HG02571 (cell line): ENCODE results near the gene IFT22.
A peak's percentile ranks its signal among the peaks of the same experiment; 100 is the strongest.
"Not testable (repeated sequence)": the region's sequence is repeated elsewhere in the genome, so short reads cannot be mapped to it uniquely, and the experiment has no call there.

ENCODE experiments used
- ATAC-seq: cut with Tn5 transposase; IDR thresholded peaks from one replicate; pipeline ENCODE4 v1.9.1; 2021; ENCODE audit warnings: mild to moderate bottlenecking, moderate library complexity; ENCODE audit not compliant: unreplicated experiment

The IFT22 gene

DNA sequence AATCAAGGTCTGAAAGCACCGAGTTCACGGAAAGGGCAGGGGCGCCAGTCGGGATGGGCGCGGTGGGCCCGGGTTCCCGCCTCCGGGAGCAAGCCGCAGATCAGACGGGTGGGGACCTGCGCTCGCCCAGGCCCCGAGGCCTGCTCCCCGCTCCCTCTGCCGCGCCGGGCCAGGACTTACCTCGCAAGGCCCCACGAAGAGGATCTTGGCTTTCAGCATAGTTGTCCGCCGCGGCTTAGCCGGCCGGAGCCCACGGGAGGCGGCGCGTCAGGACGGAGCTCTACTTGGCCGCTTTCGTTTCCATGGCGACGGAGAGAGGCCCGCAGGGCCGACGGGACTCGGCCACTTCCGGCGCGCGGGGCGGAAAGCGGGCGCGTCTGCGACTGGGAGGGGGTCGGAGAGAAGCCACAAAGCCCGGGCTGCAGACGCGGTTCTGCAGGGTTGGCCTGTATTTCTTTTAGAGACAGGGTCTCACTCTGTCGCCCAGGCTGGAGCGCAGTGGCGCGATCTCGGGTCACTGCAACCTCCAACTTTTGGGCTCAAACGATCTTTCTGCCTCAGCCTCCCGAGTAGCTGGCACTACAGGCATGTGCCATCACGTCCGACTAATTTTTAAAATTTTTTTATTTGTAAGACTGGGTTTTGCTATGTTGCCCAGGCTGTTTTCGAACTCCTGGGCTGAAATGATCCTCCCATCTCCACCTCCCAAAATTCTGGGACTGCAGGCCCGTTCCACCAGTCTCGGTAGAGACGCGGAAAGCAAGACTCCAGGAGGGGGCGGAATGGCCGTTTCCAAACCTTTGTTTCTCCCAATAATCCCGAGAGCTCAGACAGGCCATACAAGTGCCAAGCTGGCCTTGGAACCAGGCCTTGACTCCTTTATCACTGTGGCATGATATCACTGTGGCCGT lies at the start of gene IFT22:
Gene IFT22 (minus strand): TSS at position 322 of the 911 bp plus-strand sequence. CDS start 103 bp downstream, at position 219.
- peak; percentile 93 for ATAC-seq

DNA sequence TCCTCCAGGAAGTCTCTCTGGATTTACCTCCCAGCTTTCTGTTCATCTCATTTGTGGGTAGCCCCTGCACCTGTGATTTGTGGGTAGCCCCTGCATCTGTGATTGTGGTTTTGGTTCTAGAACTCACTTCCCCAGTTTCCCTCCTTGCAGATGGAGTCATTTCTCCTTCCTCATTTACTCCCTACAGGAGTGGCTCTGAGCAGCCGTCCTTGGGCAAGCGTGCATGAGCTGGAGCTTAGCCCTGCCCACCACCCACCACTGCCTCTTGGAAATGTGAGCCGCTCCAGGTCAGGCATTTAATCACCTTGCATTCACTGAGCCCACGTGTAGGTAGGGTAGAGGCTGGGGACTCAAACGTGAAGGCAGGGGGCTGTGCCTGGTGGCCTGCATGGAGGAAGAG lies 49.2 kb upstream of the IFT22 start:
- ATAC-seq, result no peak

DNA sequence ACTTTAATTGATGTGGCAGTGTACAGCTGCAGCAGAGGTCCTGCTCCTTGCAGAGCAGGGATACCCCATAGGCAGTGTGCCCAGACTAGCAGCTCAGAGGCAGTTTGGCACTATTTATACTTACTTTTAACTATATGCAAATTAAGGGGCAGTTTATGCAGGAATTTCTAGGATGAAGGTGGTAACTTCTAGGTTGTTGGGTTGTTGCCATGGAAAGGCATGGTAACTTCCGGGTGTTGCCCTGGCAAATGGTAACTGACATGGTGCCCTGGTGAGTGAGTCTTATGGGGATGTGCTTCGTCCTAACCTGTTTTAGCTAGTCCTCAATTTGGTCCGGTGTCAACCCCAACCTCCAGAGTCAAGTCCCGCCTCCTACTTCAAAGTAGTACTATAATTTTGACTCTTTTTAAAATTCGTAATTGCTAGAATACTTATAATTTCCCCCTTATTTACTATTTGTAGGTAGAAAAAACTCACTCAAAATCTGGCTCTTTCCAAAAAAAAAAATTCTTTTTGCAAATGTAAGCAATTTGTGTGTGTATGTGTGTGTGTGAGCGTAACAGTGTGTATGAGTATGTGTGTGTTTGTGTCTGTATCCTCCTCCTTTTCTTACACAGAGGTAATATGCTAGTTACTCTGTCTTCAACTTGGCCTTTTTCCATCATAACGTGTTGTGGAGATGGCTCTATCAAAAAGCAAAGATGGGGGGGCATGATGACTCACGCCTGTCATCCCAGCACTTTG lies 47.0 kb upstream of the IFT22 start:
- ATAC-seq, result no peak

DNA sequence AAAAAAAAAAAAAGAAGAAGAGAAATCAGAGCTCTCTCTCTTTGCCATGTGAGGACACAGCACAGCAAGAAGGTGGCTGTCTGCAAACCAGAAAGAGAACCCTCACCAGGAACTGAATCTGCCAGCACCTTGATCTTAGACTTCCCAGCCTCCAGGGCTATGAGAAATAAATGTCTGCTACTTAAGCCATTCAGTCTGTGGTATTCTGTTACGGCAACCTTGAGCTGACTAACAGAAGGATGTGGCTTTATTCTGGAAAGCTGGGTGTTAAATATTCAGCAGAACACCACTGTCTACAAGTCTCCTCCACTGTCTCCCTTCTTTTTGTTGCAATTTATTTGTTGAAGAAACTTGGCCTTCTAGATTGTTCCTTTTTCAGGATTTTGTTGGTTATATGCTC lies 46.1 kb upstream of the IFT22 start:
- no peak for ATAC-seq

DNA sequence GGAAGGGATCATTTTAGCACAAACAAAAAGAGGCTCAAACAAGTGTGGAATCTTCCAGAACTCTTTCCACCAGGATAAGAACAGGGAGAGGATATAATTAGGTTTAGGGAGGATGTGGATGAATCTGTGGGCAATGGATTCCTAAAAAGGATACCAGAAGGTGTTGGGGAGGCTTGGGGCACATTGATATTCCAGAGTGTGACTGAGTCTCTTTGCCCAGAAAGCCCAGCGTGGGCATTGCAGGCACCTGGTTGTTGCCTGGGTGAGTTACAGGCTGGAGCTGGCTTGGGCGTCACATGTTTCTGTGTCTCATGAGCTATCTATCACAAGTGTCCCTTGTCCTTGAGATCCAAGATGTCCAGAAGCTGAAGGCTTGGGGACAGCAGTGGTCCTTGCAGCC lies 44.3 kb upstream of the IFT22 start:
- ATAC-seq, result no peak

DNA sequence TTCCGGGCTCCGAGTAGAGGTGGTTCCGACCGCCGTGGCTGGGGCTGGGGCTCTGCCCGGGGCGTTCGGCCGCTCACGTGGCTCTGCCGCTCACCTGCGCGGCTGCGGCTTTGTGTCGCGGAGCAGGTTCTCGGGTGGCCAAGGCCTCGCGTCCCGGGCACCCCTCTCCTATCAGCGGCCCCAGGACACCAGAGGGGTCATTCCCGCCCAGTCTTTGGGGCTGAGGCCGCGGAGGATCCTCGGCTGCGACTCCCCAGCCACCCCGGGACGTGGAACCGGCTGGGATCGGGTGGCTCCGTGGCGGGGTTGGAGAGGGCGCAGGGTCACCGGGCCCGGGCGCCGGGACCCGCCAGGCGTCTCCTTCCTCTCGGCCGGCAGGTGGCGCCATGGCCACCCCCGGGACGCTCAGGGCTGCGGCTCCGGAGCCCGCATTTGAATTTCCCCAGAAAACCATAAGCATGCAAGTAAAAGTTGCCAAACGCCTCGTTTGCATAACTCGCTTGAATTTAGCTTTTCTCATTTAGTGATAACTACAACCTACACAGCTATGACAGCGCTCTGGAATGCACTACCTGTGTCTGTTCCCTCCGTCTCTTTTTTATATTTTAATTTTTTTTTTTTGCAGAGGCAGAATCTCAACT lies 42.2 kb upstream of the IFT22 start:
- no peak for ATAC-seq

DNA sequence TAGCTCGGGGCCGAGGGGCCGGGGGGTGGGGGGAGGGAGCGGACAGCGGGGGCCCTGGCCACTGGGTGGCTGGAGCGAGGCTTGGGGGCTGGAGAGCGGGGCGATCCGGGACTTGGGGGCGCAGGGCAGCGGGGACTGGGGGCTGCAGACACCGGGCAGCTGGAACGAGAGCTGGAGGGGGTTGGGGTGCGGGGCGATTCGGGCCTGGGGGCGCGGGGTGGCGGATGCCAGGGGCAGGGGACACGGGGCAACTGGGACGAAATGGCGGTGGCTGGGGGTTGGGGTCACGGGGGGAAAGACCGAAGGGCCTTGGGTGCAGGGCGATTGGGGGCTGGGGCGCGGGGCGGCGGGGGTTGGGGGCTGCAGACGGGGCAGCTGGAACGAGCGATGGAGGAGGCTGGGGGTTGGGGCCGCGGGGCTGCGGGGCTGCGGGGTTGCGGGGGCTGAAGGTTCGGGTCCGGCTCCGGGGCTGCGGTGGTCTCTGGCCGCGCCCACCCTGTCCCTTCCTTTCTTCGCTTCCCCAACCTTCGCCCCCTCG lies 41.7 kb upstream of the IFT22 start:
- ATAC-seq, result no peak

DNA sequence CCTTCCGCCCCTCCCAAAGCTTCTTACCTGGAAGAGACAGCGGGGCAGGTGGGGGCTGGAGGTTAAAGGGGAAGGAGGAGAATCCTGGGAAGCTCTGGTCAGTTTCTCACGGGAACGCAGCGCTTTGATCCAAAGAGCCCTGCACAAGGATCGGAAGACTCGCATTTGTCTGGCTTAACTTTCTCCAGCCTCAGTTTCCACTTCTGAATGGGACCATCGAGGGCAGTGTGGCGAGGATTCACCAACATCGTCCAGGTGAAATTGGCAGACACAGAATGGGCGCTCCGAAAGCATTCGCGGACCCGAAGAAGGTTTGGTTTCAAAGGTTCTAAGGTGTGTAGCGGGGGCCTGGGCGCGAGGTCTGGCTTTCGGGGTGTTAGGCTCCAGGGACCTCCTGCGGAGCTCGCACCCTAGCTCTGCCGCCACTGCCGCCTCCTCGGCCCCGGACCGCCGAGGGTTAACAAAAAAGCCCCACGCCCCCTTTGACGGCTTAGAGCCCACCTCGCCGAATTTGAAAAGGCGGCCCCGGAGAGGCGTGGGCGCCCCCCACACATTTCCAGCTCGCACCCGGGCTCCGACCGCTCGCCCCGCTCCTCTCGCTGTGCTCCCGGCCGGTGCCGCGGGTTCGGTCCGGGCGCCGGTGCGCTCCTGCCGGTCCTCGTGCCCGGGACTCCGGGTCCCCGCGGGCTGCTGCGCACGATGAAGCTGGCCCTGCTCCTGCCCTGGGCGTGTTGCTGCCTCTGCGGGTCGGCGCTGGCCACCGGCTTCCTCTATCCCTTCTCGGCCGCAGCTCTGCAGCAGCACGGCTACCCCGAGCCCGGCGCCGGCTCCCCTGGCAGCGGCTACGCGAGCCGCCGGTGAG lies 41.0 kb upstream of the IFT22 start, which contains the start of gene COL26A1:
Gene COL26A1 (plus strand): TSS at position 542 of the 862 bp plus-strand sequence. CDS start 158 bp downstream, at position 700.
- ATAC-seq, result no peak

DNA sequence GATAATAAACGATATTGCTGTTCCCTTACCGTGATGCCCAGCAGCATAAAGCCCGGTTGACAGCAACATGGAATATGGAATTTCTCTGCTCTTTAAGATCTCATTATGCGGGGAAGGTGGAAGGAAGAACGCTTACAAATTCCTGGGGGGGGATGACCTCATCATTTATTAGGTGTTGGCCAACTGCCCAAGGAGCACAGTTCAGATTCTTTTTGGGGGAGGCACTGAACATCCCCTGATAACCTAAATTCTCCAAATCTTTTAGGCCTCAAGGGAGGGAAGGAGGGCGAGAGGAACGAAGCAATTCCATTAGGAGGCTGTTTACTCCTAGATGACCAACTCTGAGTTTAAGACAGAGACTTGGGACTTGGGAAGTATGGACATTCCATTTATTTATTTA lies 35.8 kb upstream of the IFT22 start:
- ATAC-seq, result no peak

DNA sequence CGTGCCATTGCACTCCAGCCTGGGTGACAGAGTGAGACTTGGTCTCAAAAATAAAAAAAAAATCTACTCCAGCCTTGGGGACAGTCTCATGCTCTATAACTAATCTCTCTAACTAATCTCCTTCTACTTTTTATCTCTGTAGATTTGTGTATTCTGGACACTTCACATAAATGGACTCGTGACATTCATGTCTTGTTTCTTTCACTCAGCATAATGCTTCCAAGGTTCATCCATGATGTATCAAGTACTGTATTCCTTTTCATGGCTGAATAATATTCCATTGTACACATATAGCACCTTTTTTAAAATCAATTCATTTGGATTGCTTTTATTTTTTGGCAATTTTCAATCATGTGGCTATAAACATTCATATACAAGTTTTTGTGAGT lies 31.3 kb upstream of the IFT22 start:
- ATAC-seq, result no peak

DNA sequence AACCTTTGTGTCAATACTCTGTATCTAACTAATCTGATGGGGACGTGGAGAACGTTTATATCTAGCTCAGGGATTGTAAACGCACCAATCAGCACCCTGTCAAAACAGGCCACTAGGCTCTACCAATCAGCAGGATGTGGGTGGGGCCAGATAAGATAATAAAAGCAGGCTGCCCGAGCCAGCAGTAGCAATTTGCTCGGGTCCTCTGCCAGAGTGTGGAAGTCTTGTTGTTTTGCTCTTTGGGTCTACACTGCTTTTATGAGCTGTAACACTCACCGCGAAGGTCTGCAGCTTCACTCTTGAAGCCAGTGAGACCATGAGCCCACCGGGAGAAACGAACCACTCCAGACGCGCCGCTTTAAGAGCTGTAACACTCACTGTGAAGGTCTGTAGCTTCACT lies 27.7 kb upstream of the IFT22 start:
- ATAC-seq, result not testable (repeated sequence)

DNA sequence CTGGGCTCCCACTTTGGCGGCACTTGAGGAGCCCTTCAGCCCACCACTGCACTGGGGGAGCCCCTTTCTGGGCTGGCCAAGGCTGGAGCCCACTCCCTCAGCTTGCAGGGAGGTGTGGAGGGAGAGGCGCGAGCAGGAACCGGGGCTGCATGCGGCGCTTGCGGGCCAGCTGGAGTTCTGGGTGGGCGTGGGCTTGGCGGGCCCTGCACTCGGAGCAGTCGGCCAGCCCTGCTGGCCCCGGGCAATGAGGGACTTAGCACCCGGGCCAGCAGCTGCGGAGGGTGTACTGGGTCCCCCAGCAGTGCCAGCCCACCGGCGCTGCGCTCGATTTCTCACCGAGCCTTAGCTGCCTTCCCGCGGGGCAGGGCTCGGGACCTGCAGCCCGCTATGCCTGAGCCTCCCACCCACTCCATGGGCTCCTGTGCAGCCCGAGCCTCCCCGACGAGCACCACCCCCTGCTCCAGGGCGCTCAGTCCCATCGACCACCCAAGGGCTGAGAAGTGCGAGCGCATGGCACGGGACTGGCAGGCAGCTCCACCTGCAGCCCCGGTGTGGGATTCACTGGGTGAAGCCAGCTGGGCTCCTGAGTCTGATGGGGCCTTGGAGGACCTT lies 26.9 kb upstream of the IFT22 start:
- ATAC-seq, result not testable (repeated sequence)

DNA sequence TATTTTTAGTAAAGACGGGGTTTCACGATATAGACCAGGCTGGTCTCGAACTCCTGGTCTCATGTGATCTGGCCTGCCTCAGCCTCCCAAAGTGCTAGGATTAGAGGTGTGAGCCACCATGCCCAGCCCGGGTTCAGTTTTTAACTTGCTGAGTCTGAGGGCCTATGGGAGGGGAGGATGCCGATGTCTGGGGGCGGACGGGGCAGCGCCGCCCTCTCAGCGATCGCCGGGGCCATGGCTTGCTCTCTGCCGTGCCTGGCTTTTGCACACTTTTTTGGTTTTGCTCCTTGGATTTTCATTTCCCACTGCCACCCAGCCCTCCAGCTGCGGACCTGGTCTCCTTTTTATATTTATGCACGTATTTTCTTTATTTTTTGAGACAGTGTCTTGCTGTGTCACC lies 25.9 kb upstream of the IFT22 start:
- ATAC-seq, result no peak

DNA sequence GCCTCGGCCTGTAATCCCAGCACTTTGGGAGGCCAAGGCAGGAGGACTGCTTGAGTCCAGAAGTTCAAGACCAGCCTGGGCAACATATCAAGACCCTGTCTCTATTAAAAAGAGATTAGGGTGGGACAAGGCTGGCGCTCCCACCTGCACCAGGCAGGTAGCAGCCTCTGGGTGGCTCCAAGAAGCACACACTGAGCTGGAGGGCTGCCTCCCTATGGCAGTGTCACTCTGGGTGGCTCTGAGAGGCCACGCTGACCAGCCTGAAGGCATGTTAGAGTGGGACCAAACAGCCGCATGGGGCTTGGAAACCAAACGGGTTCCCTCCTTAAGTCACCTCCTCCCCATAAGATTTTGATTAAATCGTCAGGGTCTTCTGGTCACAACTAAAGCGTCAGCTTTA lies 21.3 kb upstream of the IFT22 start:
- ATAC-seq, result no peak

DNA sequence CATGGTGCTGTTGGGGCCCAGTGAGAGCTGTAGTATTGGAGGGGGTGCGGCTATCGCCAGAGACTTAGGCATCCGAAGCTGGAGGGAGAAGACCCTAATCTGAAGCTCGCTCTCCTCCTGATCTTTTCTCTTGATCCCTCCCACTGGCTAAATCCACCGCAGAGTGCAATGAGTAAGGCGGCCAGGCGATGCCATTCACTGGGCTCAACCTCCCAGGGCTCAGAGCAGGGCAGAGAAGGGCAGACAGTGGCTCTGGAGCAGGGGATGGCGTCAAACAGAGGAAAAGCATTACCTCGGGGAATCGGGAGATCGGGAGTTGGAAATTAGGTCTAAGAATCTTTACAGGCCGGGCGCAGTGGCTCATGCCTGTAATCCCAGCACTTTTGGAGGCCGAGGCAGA lies 18.8 kb upstream of the IFT22 start:
- no peak for ATAC-seq

DNA sequence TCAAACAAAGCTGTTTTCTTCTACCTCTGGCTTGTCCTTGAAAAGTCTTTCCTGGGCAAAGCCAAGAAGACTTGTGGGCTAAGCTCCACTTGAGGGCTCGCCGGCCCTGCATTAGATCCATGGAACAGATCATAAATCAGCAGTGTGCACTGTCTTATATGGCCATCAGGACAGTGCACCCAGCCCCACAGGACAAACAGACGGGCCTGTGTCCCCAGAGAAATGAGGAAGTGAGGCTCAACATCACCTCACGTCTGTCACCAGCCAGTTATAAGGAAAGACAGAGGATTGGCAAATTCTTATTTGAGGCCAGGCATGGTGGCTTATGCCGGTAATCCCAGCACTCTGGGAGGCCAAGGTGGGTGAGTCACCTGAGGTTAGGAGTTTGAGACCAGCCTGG lies 12.3 kb upstream of the IFT22 start:
- no peak for ATAC-seq

DNA sequence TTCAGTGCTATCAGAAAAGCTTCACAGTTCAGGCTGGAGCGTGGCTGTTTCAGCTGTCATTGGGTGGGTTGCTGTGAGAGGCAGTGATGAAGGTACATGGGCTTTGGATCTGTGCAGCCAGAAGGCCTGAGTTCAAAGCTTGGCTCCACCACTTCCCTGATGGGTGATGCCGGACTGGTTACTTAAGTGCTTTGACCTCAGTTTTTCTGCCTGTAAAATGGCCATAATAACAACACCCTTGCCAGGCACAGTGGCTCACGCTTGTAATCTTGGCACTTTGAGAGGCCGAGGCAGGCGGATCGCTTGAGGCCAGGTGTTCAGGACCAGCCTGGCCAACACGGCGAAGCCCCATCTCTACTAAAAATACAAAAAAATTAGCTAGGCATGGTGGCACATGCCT lies 10.4 kb upstream of the IFT22 start:
- no peak for ATAC-seq

DNA sequence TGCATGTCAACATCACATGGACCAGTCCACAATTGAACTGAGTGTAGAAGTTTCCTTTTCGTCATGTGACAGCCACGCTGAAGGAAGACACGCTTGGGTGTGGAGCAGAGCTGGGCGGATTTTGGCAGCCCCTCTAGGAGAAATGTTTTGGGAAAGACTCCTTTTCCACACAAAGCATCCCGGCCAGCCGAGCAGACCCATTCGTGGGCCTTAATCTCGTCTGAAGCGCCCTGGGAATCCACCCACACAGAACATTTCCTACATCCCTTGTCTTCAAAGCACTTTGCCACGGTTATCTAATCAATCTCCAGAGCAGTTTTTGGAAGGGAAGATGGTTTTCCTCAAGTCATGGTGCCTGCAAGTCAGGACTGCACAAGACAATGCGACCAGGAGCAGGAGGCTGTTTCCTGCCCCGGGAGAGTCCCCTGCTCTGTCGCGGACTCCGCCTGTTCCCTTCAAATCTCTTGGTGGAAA lies 8.4 kb upstream of the IFT22 start:
- ATAC-seq, result no peak

DNA sequence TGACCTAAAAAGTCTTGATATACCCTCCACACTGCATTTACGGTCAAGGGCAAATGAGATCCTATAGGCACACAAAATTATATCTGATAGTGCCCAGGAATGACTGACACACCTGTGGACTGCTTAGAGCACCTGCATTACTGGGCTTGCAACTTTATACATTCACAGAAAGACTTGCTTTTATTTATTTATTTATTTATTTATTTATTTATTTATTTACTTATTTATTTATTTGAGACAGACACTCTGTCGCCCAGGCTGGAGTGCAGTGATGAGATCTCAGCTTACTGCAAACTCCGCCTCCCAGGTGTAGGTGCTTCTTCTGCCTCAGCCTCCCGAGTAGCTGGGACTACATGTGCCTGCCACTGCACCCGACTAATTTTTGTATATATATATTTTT lies 6.5 kb upstream of the IFT22 start:
- no peak for ATAC-seq

DNA sequence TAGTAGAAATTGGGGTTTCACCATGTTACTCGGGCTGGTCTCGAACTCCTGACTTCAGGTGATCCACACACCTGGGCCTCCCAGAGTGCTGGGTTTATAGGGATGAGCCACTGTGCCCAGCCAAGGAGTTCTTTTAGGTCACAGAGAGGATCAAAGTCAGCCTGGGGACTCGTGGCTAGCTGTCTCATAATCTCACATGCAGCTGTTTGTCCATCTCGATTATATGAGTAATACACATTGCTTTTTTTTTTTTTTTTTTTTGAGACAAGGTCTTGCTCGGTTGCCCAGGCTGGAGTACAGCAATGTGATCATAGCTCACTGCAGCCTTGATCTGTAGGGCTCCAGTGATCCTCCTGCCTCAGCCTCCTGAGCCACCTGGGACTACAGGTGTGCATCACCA lies 2.2 kb downstream of the IFT22 start:
- ATAC-seq, result no peak
